ENCODE measurements around the gene NDUFS5.

DNA sequence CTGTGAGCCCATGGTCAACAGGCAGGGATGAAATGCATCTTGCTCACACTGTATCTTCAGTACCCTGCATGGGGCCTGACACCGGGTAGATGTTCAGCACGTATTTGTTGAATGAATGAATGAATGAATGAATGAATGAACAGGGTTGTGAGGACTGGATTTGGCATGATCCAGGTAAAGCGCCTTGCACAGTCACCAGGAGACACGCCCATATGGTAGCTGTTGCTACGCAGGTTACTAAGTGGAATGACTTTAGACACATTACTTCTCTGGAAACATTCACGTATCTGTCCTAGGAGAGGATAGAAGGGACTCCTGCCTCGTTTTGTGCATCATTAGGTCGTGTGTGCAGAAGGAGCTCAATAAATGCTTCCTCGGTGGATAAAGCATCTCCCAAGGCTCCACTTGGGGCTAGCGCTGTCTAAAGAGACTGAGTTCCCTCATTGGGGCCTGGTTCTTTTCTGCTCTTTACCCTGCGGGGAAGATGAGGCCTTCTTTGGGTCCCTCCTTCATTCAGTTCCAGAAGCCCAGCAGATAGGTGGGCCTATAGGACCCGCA, 54.2 kb downstream of the NDUFS5 start:
- TF ChIP-seq, protein P1, sequence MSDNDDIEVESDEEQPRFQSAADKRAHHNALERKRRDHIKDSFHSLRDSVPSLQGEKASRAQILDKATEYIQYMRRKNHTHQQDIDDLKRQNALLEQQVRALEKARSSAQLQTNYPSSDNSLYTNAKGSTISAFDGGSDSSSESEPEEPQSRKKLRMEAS (IDR thresholded peaks at IDR 0.05): no peak
- TF ChIP-seq, protein P2, sequence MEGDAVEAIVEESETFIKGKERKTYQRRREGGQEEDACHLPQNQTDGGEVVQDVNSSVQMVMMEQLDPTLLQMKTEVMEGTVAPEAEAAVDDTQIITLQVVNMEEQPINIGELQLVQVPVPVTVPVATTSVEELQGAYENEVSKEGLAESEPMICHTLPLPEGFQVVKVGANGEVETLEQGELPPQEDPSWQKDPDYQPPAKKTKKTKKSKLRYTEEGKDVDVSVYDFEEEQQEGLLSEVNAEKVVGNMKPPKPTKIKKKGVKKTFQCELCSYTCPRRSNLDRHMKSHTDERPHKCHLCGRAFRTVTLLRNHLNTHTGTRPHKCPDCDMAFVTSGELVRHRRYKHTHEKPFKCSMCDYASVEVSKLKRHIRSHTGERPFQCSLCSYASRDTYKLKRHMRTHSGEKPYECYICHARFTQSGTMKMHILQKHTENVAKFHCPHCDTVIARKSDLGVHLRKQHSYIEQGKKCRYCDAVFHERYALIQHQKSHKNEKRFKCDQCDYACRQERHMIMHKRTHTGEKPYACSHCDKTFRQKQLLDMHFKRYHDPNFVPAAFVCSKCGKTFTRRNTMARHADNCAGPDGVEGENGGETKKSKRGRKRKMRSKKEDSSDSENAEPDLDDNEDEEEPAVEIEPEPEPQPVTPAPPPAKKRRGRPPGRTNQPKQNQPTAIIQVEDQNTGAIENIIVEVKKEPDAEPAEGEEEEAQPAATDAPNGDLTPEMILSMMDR (IDR thresholded peaks at IDR 0.05): no peak
- no peak for TF ChIP-seq RFX5 (IDR thresholded peaks at IDR 0.05)
- no peak for TF ChIP-seq RNF2 (IDR thresholded peaks at IDR 0.05; ENCODE audit: borderline replicate concordance, low read depth)
- no peak for TF ChIP-seq MYC (IDR thresholded peaks at IDR 0.05; ENCODE audit: borderline replicate concordance, low read length)
- TF ChIP-seq, protein P3, sequence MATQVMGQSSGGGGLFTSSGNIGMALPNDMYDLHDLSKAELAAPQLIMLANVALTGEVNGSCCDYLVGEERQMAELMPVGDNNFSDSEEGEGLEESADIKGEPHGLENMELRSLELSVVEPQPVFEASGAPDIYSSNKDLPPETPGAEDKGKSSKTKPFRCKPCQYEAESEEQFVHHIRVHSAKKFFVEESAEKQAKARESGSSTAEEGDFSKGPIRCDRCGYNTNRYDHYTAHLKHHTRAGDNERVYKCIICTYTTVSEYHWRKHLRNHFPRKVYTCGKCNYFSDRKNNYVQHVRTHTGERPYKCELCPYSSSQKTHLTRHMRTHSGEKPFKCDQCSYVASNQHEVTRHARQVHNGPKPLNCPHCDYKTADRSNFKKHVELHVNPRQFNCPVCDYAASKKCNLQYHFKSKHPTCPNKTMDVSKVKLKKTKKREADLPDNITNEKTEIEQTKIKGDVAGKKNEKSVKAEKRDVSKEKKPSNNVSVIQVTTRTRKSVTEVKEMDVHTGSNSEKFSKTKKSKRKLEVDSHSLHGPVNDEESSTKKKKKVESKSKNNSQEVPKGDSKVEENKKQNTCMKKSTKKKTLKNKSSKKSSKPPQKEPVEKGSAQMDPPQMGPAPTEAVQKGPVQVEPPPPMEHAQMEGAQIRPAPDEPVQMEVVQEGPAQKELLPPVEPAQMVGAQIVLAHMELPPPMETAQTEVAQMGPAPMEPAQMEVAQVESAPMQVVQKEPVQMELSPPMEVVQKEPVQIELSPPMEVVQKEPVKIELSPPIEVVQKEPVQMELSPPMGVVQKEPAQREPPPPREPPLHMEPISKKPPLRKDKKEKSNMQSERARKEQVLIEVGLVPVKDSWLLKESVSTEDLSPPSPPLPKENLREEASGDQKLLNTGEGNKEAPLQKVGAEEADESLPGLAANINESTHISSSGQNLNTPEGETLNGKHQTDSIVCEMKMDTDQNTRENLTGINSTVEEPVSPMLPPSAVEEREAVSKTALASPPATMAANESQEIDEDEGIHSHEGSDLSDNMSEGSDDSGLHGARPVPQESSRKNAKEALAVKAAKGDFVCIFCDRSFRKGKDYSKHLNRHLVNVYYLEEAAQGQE (IDR thresholded peaks at IDR 0.05): no peak
